Sigmoid colon (tissue), 7 donors: ENCODE results near the gene FBXO10. TPM values are rescaled to one million over a fixed set of nuclear protein-coding genes. Genes with fewer than 3 reads are reported as not detected.

Experiments
- DNase-seq: peaks from one replicate; pipeline ENCODE4 v3.0.0-alpha.2; 2019
- H3K27ac ChIP-seq, 4 donors: fragments of 200-600 bp; sonication (generic); one replicate each; pipeline ENCODE4 v1.5.1; 2016 to 2019; ENCODE audit warnings: mild to moderate bottlenecking in 1 of 4
- H3K27me3 ChIP-seq, 3 donors: fragments of 200-600 bp; sonication (generic); one replicate each; pipeline ENCODE4 v1.5.1; 2019; ENCODE audit warnings: mild to moderate bottlenecking in 1 of 3
- H3K36me3 ChIP-seq, 4 donors: fragments of 200-600 bp; sonication (generic); one replicate each; pipeline ENCODE4 v1.5.1; 2016 to 2019
- H3K4me1 ChIP-seq, 4 donors: fragments of 200-600 bp; sonication (generic); one replicate each; pipeline ENCODE4 v1.5.1; 2017 to 2019
- H3K4me3 ChIP-seq, 4 donors: fragments of 200-600 bp; sonication (generic); one replicate each; pipeline ENCODE4 v1.5.1; 2017 to 2019; ENCODE audit warnings: mild to moderate bottlenecking in 2 of 4, moderate library complexity in 1 of 4
- H3K9me3 ChIP-seq, 4 donors: fragments of 200-600 bp in 3 of 4; sonication (generic) in 3 of 4; one replicate each; pipeline versions ENCODE4 v1.5.1 to v1.6.1; 2013 to 2019
- CTCF ChIP-seq, 4 experiments: fragments of 450-650 bp in 3 of 4; fragments of 200-600 bp in 1 of 4; IDR thresholded peaks; one replicate each; pipeline ENCODE4 v1.5.1; 2016 to 2019; ENCODE audit warnings: antibody characterized with exemption in 4 of 4, mild to moderate bottlenecking in 3 of 4, moderate library complexity in 2 of 4
- EP300 ChIP-seq, 4 donors: sonication (generic); formaldehyde crosslinking; IDR thresholded peaks; one replicate each; pipeline ENCODE4 v1.6.1; 2017; ENCODE audit warnings: antibody characterized with exemption in 4 of 4
- POLR2A ChIP-seq, 2 donors: fragments of 450-650 bp; IDR thresholded peaks; one replicate each; pipeline ENCODE4 v1.6.1; 2016; ENCODE audit warnings: antibody characterized with exemption in 2 of 2, mild to moderate bottlenecking in 2 of 2, moderate library complexity in 2 of 2
- POLR2AphosphoS5 ChIP-seq, 4 donors: sonication (generic); formaldehyde crosslinking; IDR thresholded peaks; one replicate each; pipeline ENCODE4 v1.6.1; 2017; ENCODE audit warnings: antibody characterized with exemption in 4 of 4
- WGBS, 2 donors: extraction: QIAGEN DNeasy Blood & Tissue Kit; methylation state at CpG; one replicate each; pipeline ENCODE4 v1.1.7; 2013; 5-methylcytosine and 5-hydroxymethylcytosine counted together
- intact Hi-C: fragments of 100-400 bp; cut with DNase I; formaldehyde crosslinking; loops from one replicate; pipeline ENCODE4 v1.15.1; 2023
- polyA plus RNA-seq, 3 donors: library from polyadenylated mRNA; stranded (reverse); fragments of 200-250 nt; gene quantifications; one replicate each; pipeline ENCODE4 v1.2.3, GENCODE V29; 2013
- total RNA-seq, 4 donors: library from RNA; depleted of rRNA; stranded (reverse); fragments of >200 nt; gene quantifications; one replicate each; pipeline ENCODE4 v1.1.0, GENCODE V29; 2016
- donor health status: healthy with polysubstance abuse.
- donor health status: Bipolar disorder and iron deficiency.
- donor health status: healthy.

Gene FBXO10
- total and polyA plus RNA-seq, 7 donors: 0.60 to 19.4 (median 14.8) TPM

- WGBS, 2 donors: 0% methylated on average over 47 of the region's 47 CpGs
- TF ChIP-seq POLR2AphosphoS5 (IDR thresholded peaks at IDR 0.05) (peak in 3 of 4 donors; percentile 35 to 72 (median 55)), CTCF (IDR thresholded peaks at IDR 0.05) (no peak), EP300 (IDR thresholded peaks at IDR 0.05) (no peak), POLR2A (IDR thresholded peaks at IDR 0.05) (no peak)
- H3K9me3 ChIP-seq: no peaks in the 10 kb centered on the region
- DNase-seq: peak; percentile 94
- peaks cover 0 to 40% (median 38%) of the 10 kb centered on the region in 4 donors for H3K4me1 ChIP-seq
- peak overlapping the region; percentile 99 to 100 (median 100) for H3K27ac ChIP-seq
- peak overlapping the region; percentile 82 to 99 (median 88) for H3K4me3 ChIP-seq
- H3K36me3 ChIP-seq: no peaks in the 10 kb centered on the region
- intact Hi-C loops: loop anchor here (10.0 kb wide), 1 partner anchor 599 kb away; the partner anchor contains the start of gene SHB
- H3K27me3 ChIP-seq: no peaks in the 10 kb centered on the region
Observed at GRCh38 chr9:37466037-37466709, 110.0 kb downstream of the FBXO10 start.

GRCh38 chr9:37465249-37466036 is 110.7 kb downstream of the FBXO10 start, which contains the start of gene ZBTB5:
TSS of gene ZBTB5 (minus strand) at chr9:37465450. CDS start at chr9:37442551, 22,899 bp downstream.
- Histone ChIP-seq H3K4me1 (peaks cover 0 to 44% (median 39%) of the 10 kb centered on the region in 4 donors), H3K27ac (peak within 1 kb of the TSS; percentile 99 to 100 (median 100)), H3K27me3 (no peaks in the 10 kb centered on the region), H3K36me3 (no peaks in the 10 kb centered on the region), H3K9me3 (no peaks in the 10 kb centered on the region), H3K4me3 (peak within 1 kb of the TSS; percentile 82 to 99 (median 88))
- DNase-seq: peak; percentile 100
- TF ChIP-seq POLR2AphosphoS5 (IDR thresholded peaks at IDR 0.05): peak; percentile 84 to 91 (median 89)
- peak; percentile 80 to 89 for TF ChIP-seq POLR2A (IDR thresholded peaks at IDR 0.05)
- peak in 1 of 4 donors; percentile 25 for TF ChIP-seq EP300 (IDR thresholded peaks at IDR 0.05)
- TF ChIP-seq CTCF (IDR thresholded peaks at IDR 0.05): no peak
- WGBS, 2 donors: 0% methylated on average over 52 of the region's 52 CpGs
- intact Hi-C loops: loop anchor here (10.0 kb wide), 1 partner anchor 599 kb away; the partner anchor contains the start of gene SHB

GRCh38 chr9:37464426-37465248 is 111.5 kb downstream of the FBXO10 start:
- H3K9me3 ChIP-seq: no peaks in the 10 kb centered on the region
- no peaks in the 10 kb centered on the region for H3K36me3 ChIP-seq
- no peak for TF ChIP-seq EP300 (IDR thresholded peaks at IDR 0.05)
- no peak for TF ChIP-seq POLR2A (IDR thresholded peaks at IDR 0.05)
- TF ChIP-seq POLR2AphosphoS5 (IDR thresholded peaks at IDR 0.05): peak in 2 of 4 donors; percentile 32 to 46
- intact Hi-C loops: loop anchor here (5.0 to 10.0 kb wide), 2 partner anchors 42 to 600 kb away; partner anchors contain the start of genes GRHPR and SHB
- H3K27ac ChIP-seq: peak overlapping the region; percentile 99 to 100 (median 100)
- no peaks in the 10 kb centered on the region for H3K27me3 ChIP-seq
- peaks cover 0 to 44% (median 39%) of the 10 kb centered on the region in 4 donors for H3K4me1 ChIP-seq
- WGBS, 2 donors: 0% methylated on average over 47 of the region's 47 CpGs
- peak overlapping the region; percentile 82 to 99 (median 88) for H3K4me3 ChIP-seq
- peak; percentile 91 for DNase-seq

GRCh38 chr9:37464006-37464405 is 112.2 kb downstream of the FBXO10 start:
- no peak for DNase-seq
- TF ChIP-seq CTCF (IDR thresholded peaks at IDR 0.05) (no peak), EP300 (IDR thresholded peaks at IDR 0.05) (no peak), POLR2A (IDR thresholded peaks at IDR 0.05) (no peak), POLR2AphosphoS5 (IDR thresholded peaks at IDR 0.05) (no peak)
- WGBS, 2 donors: 31 to 50% methylated on average over 3 of the region's 3 CpGs
- intact Hi-C loops: loop anchor here (5.0 to 10.0 kb wide), 2 partner anchors 42 to 601 kb away; partner anchors contain the start of genes GRHPR and SHB
- H3K4me3 ChIP-seq: peak overlapping the region; percentile 82 to 99 (median 88)
- H3K4me1 ChIP-seq: peaks cover 0 to 44% (median 39%) of the 10 kb centered on the region in 4 donors
- peak overlapping the region; percentile 99 to 100 (median 100) for H3K27ac ChIP-seq
- no peaks in the 10 kb centered on the region for H3K27me3 ChIP-seq
- H3K9me3 ChIP-seq: no peaks in the 10 kb centered on the region
- no peaks in the 10 kb centered on the region for H3K36me3 ChIP-seq

Other genes starting within 250 kb of the FBXO10 start
- gene GRHPR, start 153.7 kb downstream of the FBXO10 start, total RNA-seq: 100 to 1,000 TPM; 127 to 165 (median 157) TPM
- 10 to 100 TPM; 84.1 to 94.9 (median 88.8) TPM for gene GRHPR, start 153.7 kb downstream of the FBXO10 start, polyA plus RNA-seq
- 10 to 100 TPM in 2 of 4 donors, 1 to 10 TPM in 2; 7.2 to 11.1 (median 10.2) TPM for gene ZBTB5, start 110.9 kb downstream of the FBXO10 start, total RNA-seq
- gene ZBTB5, start 110.9 kb downstream of the FBXO10 start, polyA plus RNA-seq: 1 to 10 TPM; 3.6 to 7.7 (median 4.4) TPM
- gene POLR1E, start 90.4 kb downstream of the FBXO10 start, total RNA-seq: 10 to 100 TPM; 17.4 to 33.4 (median 28.1) TPM
- gene POLR1E, start 90.4 kb downstream of the FBXO10 start, polyA plus RNA-seq: 10 to 100 TPM in 2 of 3 donors, 1 to 10 TPM in 1; 4.6 to 22.3 (median 16.8) TPM
- gene TOMM5, start 16.2 kb upstream of the FBXO10 start, total RNA-seq: 100 to 1,000 TPM in 3 of 4 donors, 10 to 100 TPM in 1; 69.2 to 173 (median 134) TPM
- 100 to 1,000 TPM; 106 to 140 (median 138) TPM for gene TOMM5, start 16.2 kb upstream of the FBXO10 start, polyA plus RNA-seq
- under 1 TPM; 0.16 to 0.71 (median 0.34) TPM for gene FRMPD1, start 74.6 kb upstream of the FBXO10 start, total RNA-seq
- gene FRMPD1, start 74.6 kb upstream of the FBXO10 start, polyA plus RNA-seq: under 1 TPM in 1 of 3 donors, not detected in 2; 0.20 TPM
- 1 to 10 TPM; 5.3 to 9.7 (median 7.9) TPM for gene TRMT10B, start 177.4 kb upstream of the FBXO10 start, total RNA-seq
- gene TRMT10B, start 177.4 kb upstream of the FBXO10 start, polyA plus RNA-seq: 1 to 10 TPM; 1.8 to 6.0 (median 5.7) TPM
- 10 to 100 TPM; 38.7 to 44.6 (median 41.3) TPM for gene EXOSC3, start 208.7 kb upstream of the FBXO10 start, total RNA-seq
- gene EXOSC3, start 208.7 kb upstream of the FBXO10 start, polyA plus RNA-seq: 10 to 100 TPM; 13.8 to 40.7 (median 29.1) TPM
- 10 to 100 TPM; 29.1 to 49.3 (median 40.6) TPM for gene DCAF10, start 224.4 kb upstream of the FBXO10 start, total RNA-seq
- 1 to 10 TPM; 4.8 to 9.9 (median 8.6) TPM for gene DCAF10, start 224.4 kb upstream of the FBXO10 start, polyA plus RNA-seq